Measurements from ENCODE around the gene EFR3B.

GRCh38 chr2:25198209-25198525, 156.3 kb downstream of the EFR3B start:
- TF ChIP-seq CTCF (IDR thresholded peaks at IDR 0.05; ENCODE audit: insufficient read depth, low read length, poor library complexity, severe bottlenecking) (no peak), EZH2phosphoT487 (conservative IDR thresholded peaks at IDR 0.05; ENCODE audit: low read length) (no peak)
